ENCODE measurements around the gene NOP56. TPM values are rescaled to one million over a fixed set of nuclear protein-coding genes. Genes with fewer than 3 reads are reported as not detected.

Gene NOP56
- total and polyA plus RNA-seq, 2 experiments from 2014 or later = 123 to 149 TPM

GRCh38 chr20:2692036-2692885 is 39.8 kb downstream of the NOP56 start, which contains the start of gene EBF4:
Gene EBF4 (plus strand): TSS chr20:2692780. CDS start chr20:2693646, 866 bp downstream.
- no peak within 1 kb of the TSS for H3K4me2 ChIP-seq (ENCODE audit: unreplicated experiment)
- no peak within 1 kb of the TSS for H3K27ac ChIP-seq
- H2AFZ ChIP-seq = no peak within 1 kb of the TSS
- H3K9me2 ChIP-seq (ENCODE audit: insufficient read depth) = no peaks in the 10 kb centered on the region
- no peaks in the 10 kb centered on the region for H4K20me1 ChIP-seq (ENCODE audit: insufficient read depth)
- no peak within 1 kb of the TSS for H3K9ac ChIP-seq
- DNase-seq = peak; percentile 13
- 8 to 20% methylated on average over 19 to 53 of the region's 106 CpGs for WGBS, 2 experiments (ENCODE audit: low coverage in 1 of 2, low lambda C conversion rate in 2 of 2, missing lambda C conversion rate in 2 of 2)
- peak within 1 kb of the TSS; percentile 26; the same call in 1 of the 2 replicates for H3K4me3 ChIP-seq
- H3K4me1 ChIP-seq (ENCODE audit: insufficient read depth) = no peaks in the 10 kb centered on the region
- no peaks in the 10 kb centered on the region for H3K79me2 ChIP-seq (ENCODE audit: insufficient read depth)
- in situ Hi-C loops (cut with MboI) = no loop called here
- H3K9me3 ChIP-seq (ENCODE audit: low read depth) = no peaks in the 10 kb centered on the region
- no peaks in the 10 kb centered on the region for H3F3A ChIP-seq (ENCODE audit: insufficient read depth)
- TF ChIP-seq EZH2 (IDR thresholded peaks at IDR 0.05; ENCODE audit: insufficient read depth, poor library complexity, severe bottlenecking) (peak; percentile 76), EZH2phosphoT487 (IDR thresholded peaks at IDR 0.05; ENCODE audit: insufficient read depth, low read depth) (no peak)
- H3K27me3 ChIP-seq (replicated peaks; ENCODE audit: insufficient read depth) = peaks cover 36% of the 10 kb centered on the region
- H3K36me3 ChIP-seq (ENCODE audit: low read depth) = no peaks in the 10 kb centered on the region

GRCh38 chr20:2692886-2693285 is 40.5 kb downstream of the NOP56 start:
- 0% methylated on average over 1 to 2 of the region's 64 CpGs for WGBS, 2 experiments (ENCODE audit: low coverage in 1 of 2, low lambda C conversion rate in 2 of 2, missing lambda C conversion rate in 2 of 2)
- H3K4me3 ChIP-seq = no peak overlapping the region
- H2AFZ ChIP-seq = no peak overlapping the region
- H3F3A ChIP-seq (ENCODE audit: insufficient read depth) = no peaks in the 10 kb centered on the region
- DNase-seq = peak; percentile 37
- H3K4me1 ChIP-seq (ENCODE audit: insufficient read depth) = no peaks in the 10 kb centered on the region
- H3K27me3 ChIP-seq (replicated peaks; ENCODE audit: insufficient read depth) = peaks cover 40% of the 10 kb centered on the region
- H3K9ac ChIP-seq = no peak overlapping the region
- no peaks in the 10 kb centered on the region for H4K20me1 ChIP-seq (ENCODE audit: insufficient read depth)
- H3K4me2 ChIP-seq (ENCODE audit: unreplicated experiment) = no peak overlapping the region
- no peak for TF ChIP-seq EZH2phosphoT487 (IDR thresholded peaks at IDR 0.05; ENCODE audit: insufficient read depth, low read depth)
- TF ChIP-seq EZH2 (IDR thresholded peaks at IDR 0.05; ENCODE audit: insufficient read depth, poor library complexity, severe bottlenecking) = no peak
- H3K27ac ChIP-seq = no peak overlapping the region
- H3K36me3 ChIP-seq (ENCODE audit: low read depth) = no peaks in the 10 kb centered on the region
- H3K79me2 ChIP-seq (ENCODE audit: insufficient read depth) = no peaks in the 10 kb centered on the region
- H3K9me3 ChIP-seq (ENCODE audit: low read depth) = no peaks in the 10 kb centered on the region
- in situ Hi-C loops (cut with MboI) = no loop called here
- no peaks in the 10 kb centered on the region for H3K9me2 ChIP-seq (ENCODE audit: insufficient read depth)

- Histone ChIP-seq H3F3A (ENCODE audit: insufficient read depth) (no peaks in the 10 kb centered on the region), H4K20me1 (ENCODE audit: insufficient read depth) (no peaks in the 10 kb centered on the region), H3K27me3 (replicated peaks; ENCODE audit: insufficient read depth) (peaks cover 40% of the 10 kb centered on the region), H3K4me2 (ENCODE audit: unreplicated experiment) (no peak overlapping the region), H2AFZ (no peak overlapping the region), H3K36me3 (ENCODE audit: low read depth) (no peaks in the 10 kb centered on the region), H3K79me2 (ENCODE audit: insufficient read depth) (no peaks in the 10 kb centered on the region), H3K4me1 (ENCODE audit: insufficient read depth) (no peaks in the 10 kb centered on the region), H3K27ac (no peak overlapping the region), H3K4me3 (no peak overlapping the region), H3K9me2 (ENCODE audit: insufficient read depth) (no peaks in the 10 kb centered on the region), H3K9ac (no peak overlapping the region), H3K9me3 (ENCODE audit: low read depth) (no peaks in the 10 kb centered on the region)
- in situ Hi-C loops (cut with MboI) = no loop called here
- TF ChIP-seq EZH2 (IDR thresholded peaks at IDR 0.05; ENCODE audit: insufficient read depth, poor library complexity, severe bottlenecking) = peak; percentile 35
- 0 out of 2 replicates have a peak, but pooled peaks have one; percentile 29 for TF ChIP-seq EZH2phosphoT487 (IDR thresholded peaks at IDR 0.05; ENCODE audit: insufficient read depth, low read depth)
- DNase-seq = peak; percentile 15
- 9% methylated on average over 31 to 47 of the region's 89 CpGs for WGBS, 2 experiments (ENCODE audit: low coverage in 1 of 2, low lambda C conversion rate in 2 of 2, missing lambda C conversion rate in 2 of 2)
Measured at GRCh38 chr20:2693286-2694007, 41.0 kb downstream of the NOP56 start.

- no peaks in the 10 kb centered on the region for H4K20me1 ChIP-seq (ENCODE audit: insufficient read depth)
- no peaks in the 10 kb centered on the region for H3K79me2 ChIP-seq (ENCODE audit: insufficient read depth)
- H3K36me3 ChIP-seq (ENCODE audit: low read depth) = no peaks in the 10 kb centered on the region
- in situ Hi-C loops (cut with MboI) = no loop called here
- no peak overlapping the region for H2AFZ ChIP-seq
- 64% methylated on average over 15 of the region's 23 CpGs for WGBS, 2 experiments (ENCODE audit: low coverage in 1 of 2, low lambda C conversion rate in 2 of 2, missing lambda C conversion rate in 2 of 2)
- no peak overlapping the region for H3K27ac ChIP-seq
- H3K9me2 ChIP-seq (ENCODE audit: insufficient read depth) = no peaks in the 10 kb centered on the region
- no peaks in the 10 kb centered on the region for H3K4me1 ChIP-seq (ENCODE audit: insufficient read depth)
- no peak overlapping the region for H3K4me3 ChIP-seq
- DNase-seq = no peak
- TF ChIP-seq EZH2phosphoT487 (IDR thresholded peaks at IDR 0.05; ENCODE audit: insufficient read depth, low read depth) (no peak), EZH2 (IDR thresholded peaks at IDR 0.05; ENCODE audit: insufficient read depth, poor library complexity, severe bottlenecking) (no peak)
- H3K27me3 ChIP-seq (replicated peaks; ENCODE audit: insufficient read depth) = peaks cover 40% of the 10 kb centered on the region
- no peak overlapping the region for H3K4me2 ChIP-seq (ENCODE audit: unreplicated experiment)
- no peaks in the 10 kb centered on the region for H3K9me3 ChIP-seq (ENCODE audit: low read depth)
- H3K9ac ChIP-seq = no peak overlapping the region
- no peaks in the 10 kb centered on the region for H3F3A ChIP-seq (ENCODE audit: insufficient read depth)
Measured at GRCh38 chr20:2694008-2694471, 41.6 kb downstream of the NOP56 start.

Measured in GM23248 (cell line).